HFFc6 (cell line): ENCODE data around the gene CYSTM1. TPM values are rescaled to one million over a fixed set of nuclear protein-coding genes. Genes with fewer than 3 reads are reported as not detected.

Experiments
- DNase-seq: peaks from one replicate; pipeline ENCODE4 v3.0.0-alpha.2; 2018
- H3K27ac Mint-ChIP-seq: 2 replicates; pipeline ENCODE4 v1.8.0; 2020; ENCODE audit warnings: mild to moderate bottlenecking, mixed read lengths
- H3K27me3 Mint-ChIP-seq: 2 replicates; pipeline ENCODE4 v1.8.0; 2021; ENCODE audit warnings: mild to moderate bottlenecking, moderate library complexity, mixed read lengths; ENCODE audit not compliant: insufficient read depth
- H3K36me3 Mint-ChIP-seq: 2 replicates; pipeline ENCODE4 v1.8.0; 2021; ENCODE audit warnings: low read depth, mixed read lengths
- H3K4me1 Mint-ChIP-seq: 2 replicates; pipeline ENCODE4 v1.8.0; 2020; ENCODE audit warnings: low read depth, mixed read lengths
- H3K4me3 Mint-ChIP-seq: 2 replicates; pipeline ENCODE4 v1.8.0; 2020; ENCODE audit warnings: mild to moderate bottlenecking, moderate library complexity, mixed read lengths
- H3K9me3 Mint-ChIP-seq: 2 replicates; pipeline ENCODE4 v1.8.0; 2020; ENCODE audit warnings: mild to moderate bottlenecking, mixed read lengths
- CTCF ChIP-seq: fragments of 200-600 bp; sonication (generic); IDR thresholded peaks from 2 replicates; pipeline ENCODE4 v1.5.0; 2021; ENCODE audit warnings: antibody characterized with exemption, mild to moderate bottlenecking
- total RNA-seq, 6 experiments: library from RNA; stranded (reverse); fragmentation: NEBNext Ultra II Directional; extraction: Animal tissue kit (Norgen Biotek cat#: 25700); gene quantifications; 2 replicates in 1 of 6; 3 replicates in 5 of 6; pipeline ENCODE4 v1.2.3, GENCODE V29; 2021

The CYSTM1 gene
- total RNA-seq, 6 experiments from 2014 or later = 11.6 to 16.7 (median 12.5) TPM

- Mint-ChIP-seq H3K27ac (no peak overlapping the region; the same call in 1 of the 2 replicates), H3K9me3 (no peaks in the 10 kb centered on the region), H3K36me3 (no peaks in the 10 kb centered on the region), H3K4me3 (no peak overlapping the region), H3K27me3 (no peaks in the 10 kb centered on the region; the same call in none of the 2 replicates), H3K4me1 (peaks cover 22% of the 10 kb centered on the region)
- no peak for TF ChIP-seq CTCF
- no peak for DNase-seq
These were observed 34.6 kb upstream of the CYSTM1 start for GRCh38 chr5:140140435-140140834.

- Mint-ChIP-seq H3K27me3 (no peaks in the 10 kb centered on the region; the same call in none of the 2 replicates), H3K36me3 (no peaks in the 10 kb centered on the region), H3K27ac (no peak overlapping the region), H3K4me1 (peaks cover 25% of the 10 kb centered on the region), H3K4me3 (no peak overlapping the region), H3K9me3 (no peaks in the 10 kb centered on the region)
- DNase-seq = no peak
- TF ChIP-seq CTCF = no peak
These were observed 33.7 kb upstream of the CYSTM1 start for GRCh38 chr5:140141241-140141640.

- H3K27ac Mint-ChIP-seq = no peak overlapping the region
- no peak overlapping the region for H3K4me3 Mint-ChIP-seq
- no peaks in the 10 kb centered on the region for H3K36me3 Mint-ChIP-seq
- no peak for DNase-seq
- no peaks in the 10 kb centered on the region; the same call in none of the 2 replicates for H3K27me3 Mint-ChIP-seq
- TF ChIP-seq CTCF = no peak
- peaks cover 23% of the 10 kb centered on the region for H3K4me1 Mint-ChIP-seq
- no peaks in the 10 kb centered on the region for H3K9me3 Mint-ChIP-seq
These were observed 32.7 kb upstream of the CYSTM1 start for GRCh38 chr5:140142246-140142645.

GRCh38 chr5:140142856-140143255 is 32.1 kb upstream of the CYSTM1 start:
- Mint-ChIP-seq H3K27me3 (peaks cover 2% of the 10 kb centered on the region), H3K4me1 (peaks cover 17% of the 10 kb centered on the region), H3K9me3 (no peaks in the 10 kb centered on the region), H3K27ac (no peak overlapping the region), H3K4me3 (no peak overlapping the region), H3K36me3 (no peaks in the 10 kb centered on the region)
- TF ChIP-seq CTCF = no peak
- no peak for DNase-seq

GRCh38 chr5:140143521-140144258 is 31.3 kb upstream of the CYSTM1 start:
- no peaks in the 10 kb centered on the region for H3K9me3 Mint-ChIP-seq
- DNase-seq = no peak
- H3K4me1 Mint-ChIP-seq = peaks cover 14% of the 10 kb centered on the region
- H3K27me3 Mint-ChIP-seq = peaks cover 2% of the 10 kb centered on the region
- H3K36me3 Mint-ChIP-seq = no peaks in the 10 kb centered on the region
- no peak for TF ChIP-seq CTCF
- H3K27ac Mint-ChIP-seq = no peak overlapping the region
- H3K4me3 Mint-ChIP-seq = no peak overlapping the region
